OCI-LY7 (cell line): ENCODE results near the gene ITM2C.

Experiments used
- EZH2phosphoT487 ChIP-seq: fragments of 200-600 bp; sonication (generic); IDR thresholded peaks from 2 replicates; pipeline ENCODE4 v1.6.1; 2018; ENCODE audit warnings: low read depth, borderline replicate concordance, mild to moderate bottlenecking, mixed run types, antibody characterized with exemption, low read length, moderate library complexity, mixed read lengths
- TF ChIP-seq, protein P1 (sequence below): fragments of 200-600 bp; sonication (generic); conservative IDR thresholded peaks from 2 replicates; pipeline ENCODE4 v1.5.1; 2014; ENCODE audit warnings: mild to moderate bottlenecking, antibody characterized with exemption, low read length, moderate library complexity, mixed read lengths

DNA sequence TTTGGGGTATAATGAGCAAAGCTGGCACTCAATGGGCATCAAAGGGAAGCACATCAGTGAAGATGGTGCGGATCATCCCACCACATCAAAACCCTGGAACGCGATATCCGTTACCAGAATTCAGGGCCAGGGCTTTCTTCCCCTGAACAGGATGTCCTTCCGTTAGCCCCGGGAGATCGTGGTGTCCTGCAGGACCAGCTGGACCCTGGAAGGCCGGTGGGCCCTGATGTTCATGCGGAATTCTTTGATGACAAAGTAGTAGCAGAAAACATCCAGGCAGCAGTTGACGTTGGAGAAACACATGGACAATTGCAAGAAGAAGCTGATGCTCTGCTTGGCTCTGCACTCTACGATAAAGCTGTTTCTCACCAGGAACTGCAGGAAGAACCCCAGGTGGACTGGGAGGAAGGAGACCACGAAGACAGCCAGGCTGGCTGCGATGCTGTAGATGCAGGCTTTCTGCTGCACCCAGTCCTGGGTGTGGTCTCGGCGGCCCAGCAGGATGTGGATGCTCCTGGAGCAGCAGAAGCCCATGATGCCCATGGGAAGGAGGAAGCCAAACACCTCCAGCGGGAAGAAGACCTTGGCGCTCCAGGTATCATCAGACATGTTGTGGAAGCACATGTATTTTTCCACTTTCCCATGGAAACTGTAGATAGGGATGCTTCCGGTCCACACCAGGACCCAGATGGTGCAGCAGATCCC, 45.3 kb downstream of the ITM2C start:
- TF ChIP-seq, protein P1, sequence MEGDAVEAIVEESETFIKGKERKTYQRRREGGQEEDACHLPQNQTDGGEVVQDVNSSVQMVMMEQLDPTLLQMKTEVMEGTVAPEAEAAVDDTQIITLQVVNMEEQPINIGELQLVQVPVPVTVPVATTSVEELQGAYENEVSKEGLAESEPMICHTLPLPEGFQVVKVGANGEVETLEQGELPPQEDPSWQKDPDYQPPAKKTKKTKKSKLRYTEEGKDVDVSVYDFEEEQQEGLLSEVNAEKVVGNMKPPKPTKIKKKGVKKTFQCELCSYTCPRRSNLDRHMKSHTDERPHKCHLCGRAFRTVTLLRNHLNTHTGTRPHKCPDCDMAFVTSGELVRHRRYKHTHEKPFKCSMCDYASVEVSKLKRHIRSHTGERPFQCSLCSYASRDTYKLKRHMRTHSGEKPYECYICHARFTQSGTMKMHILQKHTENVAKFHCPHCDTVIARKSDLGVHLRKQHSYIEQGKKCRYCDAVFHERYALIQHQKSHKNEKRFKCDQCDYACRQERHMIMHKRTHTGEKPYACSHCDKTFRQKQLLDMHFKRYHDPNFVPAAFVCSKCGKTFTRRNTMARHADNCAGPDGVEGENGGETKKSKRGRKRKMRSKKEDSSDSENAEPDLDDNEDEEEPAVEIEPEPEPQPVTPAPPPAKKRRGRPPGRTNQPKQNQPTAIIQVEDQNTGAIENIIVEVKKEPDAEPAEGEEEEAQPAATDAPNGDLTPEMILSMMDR: no peak
- no peak for TF ChIP-seq EZH2phosphoT487
